OCI-LY1 (cell line): ENCODE data around the gene TPBGL.

Experiments used
- CTCF ChIP-seq: fragments of 200-600 bp; sonication (generic), shearing (Covaris generic); IDR thresholded peaks from 2 replicates; pipeline ENCODE4 v1.5.1; 2017; ENCODE audit warnings: mild to moderate bottlenecking, antibody characterized with exemption, low read length, moderate library complexity, mixed read lengths
- EZH2 ChIP-seq: fragments of 200-600 bp; sonication (generic), shearing (Covaris generic); IDR thresholded peaks from 2 replicates; pipeline ENCODE4 v1.8.0; 2017; ENCODE audit warnings: borderline replicate concordance, mixed run types, mild to moderate bottlenecking, antibody characterized with exemption, low read length, moderate library complexity, mixed read lengths

GRCh38 chr11:75276186-75276585, 35.6 kb downstream of the TPBGL start:
- TF ChIP-seq CTCF: no peak
- TF ChIP-seq EZH2: no peak
